Measurements from ENCODE around the gene WDR64. TPM values are rescaled to one million over a fixed set of nuclear protein-coding genes. Genes with fewer than 3 reads are reported as not detected.
A peak's percentile ranks its signal among the peaks of the same experiment; 100 is the strongest.
"Not testable (repeated sequence)": the region's sequence is repeated elsewhere in the genome, so short reads cannot be mapped to it uniquely, and the experiment has no call there.

The WDR64 gene
- total RNA-seq, 1 donor from 2014 or later, result not detected

GRCh38 chr1:241701483-241702295 is 49.6 kb downstream of the WDR64 start:
- no peak for DNase-seq

DNA sequence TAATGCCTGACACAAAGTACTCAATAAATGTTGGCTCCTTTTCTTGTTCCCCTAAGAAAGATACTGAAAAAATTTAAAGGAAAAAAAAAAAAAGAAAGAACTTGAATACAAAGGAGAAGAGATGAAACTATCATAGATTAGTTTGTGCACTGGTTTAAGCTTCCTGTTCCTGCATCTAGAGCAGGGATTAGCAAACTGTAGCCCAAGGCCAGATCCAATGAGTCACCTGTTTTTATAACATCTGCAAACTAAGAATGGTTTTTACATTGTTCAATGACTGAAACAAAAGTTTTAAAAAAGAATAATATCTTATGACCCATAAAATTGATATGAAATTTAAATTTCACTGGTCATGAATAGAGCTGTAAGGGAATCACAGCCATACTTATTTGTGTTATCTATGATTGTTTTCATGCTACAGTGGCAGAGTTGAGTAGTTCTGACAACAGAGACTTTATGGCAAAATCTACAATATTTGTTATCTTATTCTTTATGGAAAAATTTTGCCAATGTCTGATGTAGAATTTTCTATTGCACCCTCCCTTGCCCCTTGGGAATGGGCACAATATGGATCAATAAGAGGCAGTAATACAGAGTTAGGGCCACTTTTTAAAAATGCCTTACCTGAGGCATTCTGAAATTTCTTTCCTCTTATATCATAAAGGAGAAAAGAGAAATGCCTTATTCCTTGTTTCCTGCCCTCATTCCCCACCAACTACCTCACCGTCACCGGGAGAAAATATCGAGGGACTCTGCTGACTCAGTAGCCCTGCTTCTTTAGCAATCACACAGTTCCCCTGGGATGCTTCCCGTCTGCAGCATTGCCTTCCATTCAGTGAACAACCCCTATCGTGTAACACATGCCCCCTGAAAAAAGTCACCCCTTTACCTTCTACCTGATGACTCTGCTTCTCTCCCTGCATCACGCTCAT is 50.6 kb downstream of the WDR64 start:
- no peak for DNase-seq

- not testable (repeated sequence) for DNase-seq
These were observed 51.7 kb downstream of the WDR64 start for GRCh38 chr1:241703739-241704138.

DNA sequence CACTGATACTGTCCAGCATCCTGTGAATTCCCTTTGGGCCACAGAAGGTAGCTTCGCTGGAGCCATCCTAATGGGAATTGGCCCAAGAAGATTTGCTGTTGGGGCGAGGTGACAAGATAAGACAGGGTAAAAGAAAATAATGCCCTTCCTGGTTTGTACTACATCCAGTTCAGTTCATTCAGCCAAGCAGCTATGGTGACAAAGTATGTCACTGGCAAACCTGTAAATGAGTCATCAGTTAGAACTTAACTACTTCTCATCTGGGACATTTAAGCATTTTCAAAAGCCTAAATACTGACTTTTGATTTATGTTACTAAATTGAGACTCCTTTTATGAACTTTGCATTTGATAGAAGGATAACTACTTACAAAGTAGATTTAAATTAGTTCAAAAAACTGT is 54.2 kb downstream of the WDR64 start:
- DNase-seq, result no peak

DNA sequence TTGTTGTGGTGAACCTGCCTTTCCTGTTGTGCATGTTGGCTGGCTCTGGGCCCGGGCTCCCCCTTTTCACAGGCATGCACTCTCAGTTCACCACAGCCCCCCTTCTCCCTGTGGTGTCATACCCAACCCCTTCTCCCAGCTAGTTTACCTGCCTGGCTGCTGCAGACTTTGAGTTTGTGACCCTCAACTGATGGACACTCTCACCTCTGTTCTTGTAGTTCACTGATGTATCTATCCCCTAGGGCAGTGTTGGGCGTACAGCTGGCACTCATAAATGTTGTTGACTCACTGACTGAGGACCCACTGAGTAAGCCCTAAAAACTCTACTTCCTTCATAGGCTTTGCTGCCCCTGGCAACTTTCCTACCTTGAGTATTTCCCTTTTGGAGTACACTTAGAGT is 54.9 kb downstream of the WDR64 start:
- DNase-seq, result no peak

GRCh38 chr1:241707442-241707841 is 55.4 kb downstream of the WDR64 start:
- DNase-seq, result no peak

DNA sequence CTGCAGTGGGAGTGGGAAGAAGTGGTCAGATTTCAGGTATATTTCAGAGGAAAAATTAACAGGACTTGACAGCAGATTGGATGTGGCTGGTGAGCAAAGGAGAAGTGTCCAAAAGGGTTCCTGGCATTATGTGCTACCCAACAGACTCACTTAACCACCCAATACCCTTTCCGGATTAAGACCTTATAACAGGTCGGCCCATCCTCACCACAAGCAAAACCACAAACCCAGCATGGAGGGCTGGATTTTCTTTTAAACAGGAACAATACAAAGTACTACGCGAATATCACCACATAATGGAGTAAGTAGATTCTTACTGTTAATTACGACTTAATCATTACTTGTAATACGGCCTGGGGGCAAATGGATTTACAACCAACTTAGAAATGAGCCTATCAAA is 59.2 kb downstream of the WDR64 start:
- no peak for DNase-seq

GRCh38 chr1:241713316-241713715 is 61.2 kb downstream of the WDR64 start:
- no peak for DNase-seq

DNA sequence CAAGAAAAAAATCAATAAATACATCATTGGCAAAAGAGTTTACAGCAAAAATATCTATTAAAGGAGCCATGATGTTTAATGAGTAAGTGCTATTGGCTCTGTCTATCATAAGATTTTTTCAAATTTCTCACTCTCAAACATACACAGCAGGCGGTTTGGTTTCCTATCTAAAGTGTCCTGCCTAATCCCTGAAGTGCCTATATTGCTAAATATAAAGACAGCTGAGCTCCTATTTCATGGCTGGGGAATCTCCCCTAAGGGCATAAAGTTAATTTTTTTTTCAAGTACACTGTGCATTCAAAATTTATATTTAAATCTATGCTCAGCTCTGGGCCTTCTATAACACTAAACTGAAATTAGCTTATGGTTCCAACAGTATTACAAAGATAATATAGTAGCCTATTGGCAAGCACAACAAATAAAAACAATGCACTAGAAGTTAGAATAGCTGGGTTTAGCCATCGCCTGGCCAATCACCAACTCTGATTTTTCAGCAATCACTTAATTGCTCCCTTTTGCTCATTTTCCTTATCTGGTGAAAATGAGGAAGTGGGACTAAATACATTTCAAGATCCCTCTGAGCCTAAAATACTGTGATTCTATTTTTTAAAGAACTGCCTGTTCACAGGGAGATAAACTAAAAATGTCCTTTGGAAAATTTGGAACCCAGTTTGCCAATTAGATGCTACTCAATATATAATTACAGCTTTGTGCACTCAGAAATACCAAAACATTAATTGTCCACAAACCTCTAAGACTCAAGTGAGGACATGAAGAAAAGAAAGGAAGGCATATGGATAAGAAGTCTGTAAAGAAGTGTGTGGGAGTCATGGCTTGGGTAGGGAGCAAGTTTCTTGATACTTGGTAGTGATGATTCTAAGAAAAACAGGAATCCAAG is 62.5 kb downstream of the WDR64 start:
- no peak for DNase-seq

DNA sequence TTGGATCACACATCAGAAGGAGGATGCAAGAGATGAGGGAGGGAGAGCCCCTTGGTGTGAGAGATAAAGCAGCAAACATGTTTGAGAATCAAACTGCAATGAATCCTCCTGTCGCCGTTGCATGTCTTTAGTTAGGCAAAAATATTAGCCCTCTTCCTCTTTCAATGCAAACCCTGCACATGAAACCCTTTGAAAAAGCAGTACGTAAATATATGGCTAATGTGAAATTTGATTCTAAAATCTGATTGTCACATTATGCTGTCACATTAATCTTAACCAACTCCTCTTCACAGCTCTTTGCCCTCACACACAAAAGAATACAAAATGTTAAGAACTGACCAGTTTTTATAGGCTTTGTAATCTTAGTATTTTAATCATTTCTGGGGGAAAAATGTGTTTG is 63.4 kb downstream of the WDR64 start:
- no peak for DNase-seq

GRCh38 chr1:241715956-241716355 is 63.9 kb downstream of the WDR64 start:
- peak; percentile 17 for DNase-seq

DNA sequence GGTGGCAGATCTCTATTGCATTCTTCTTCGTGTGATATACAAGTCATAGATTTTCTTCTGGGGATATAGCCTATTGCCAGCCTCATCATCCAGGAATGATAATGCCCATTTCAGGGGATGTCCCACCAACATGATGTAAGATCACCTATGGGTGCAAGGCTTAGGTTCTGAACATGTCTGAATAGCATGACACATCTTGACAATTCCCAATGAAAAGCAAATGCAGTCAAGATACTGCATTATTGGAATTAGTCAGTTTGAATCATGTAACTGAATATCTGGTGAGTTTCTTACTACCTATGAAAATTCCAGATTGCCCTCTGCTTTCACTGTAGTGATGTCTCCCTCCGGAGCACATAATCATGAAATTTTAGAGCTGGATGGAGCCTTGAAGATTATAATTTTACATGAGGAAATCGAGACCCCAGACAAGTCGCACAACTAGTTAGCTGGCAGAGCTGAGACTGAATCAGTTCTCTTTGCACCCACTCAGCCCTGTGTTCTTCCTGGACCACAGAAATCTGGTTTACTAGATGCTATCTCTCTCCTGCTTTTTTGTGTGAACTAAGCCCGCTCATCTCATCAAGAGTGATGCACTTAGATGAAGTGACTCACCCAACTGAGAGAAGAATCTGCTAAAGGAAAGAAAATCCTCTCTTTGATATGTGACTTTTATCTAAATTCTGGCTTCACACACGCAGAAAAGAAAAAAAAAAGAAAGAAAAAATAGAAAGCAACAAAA is 65.0 kb downstream of the WDR64 start:
- peak; percentile 14 for DNase-seq

GRCh38 chr1:241717975-241718374 is 65.9 kb downstream of the WDR64 start:
- no peak for DNase-seq

- DNase-seq, result no peak
These were observed 68.9 kb downstream of the WDR64 start for GRCh38 chr1:241721011-241721410.

GRCh38 chr1:241722947-241723346 is 70.9 kb downstream of the WDR64 start:
- no peak for DNase-seq

DNA sequence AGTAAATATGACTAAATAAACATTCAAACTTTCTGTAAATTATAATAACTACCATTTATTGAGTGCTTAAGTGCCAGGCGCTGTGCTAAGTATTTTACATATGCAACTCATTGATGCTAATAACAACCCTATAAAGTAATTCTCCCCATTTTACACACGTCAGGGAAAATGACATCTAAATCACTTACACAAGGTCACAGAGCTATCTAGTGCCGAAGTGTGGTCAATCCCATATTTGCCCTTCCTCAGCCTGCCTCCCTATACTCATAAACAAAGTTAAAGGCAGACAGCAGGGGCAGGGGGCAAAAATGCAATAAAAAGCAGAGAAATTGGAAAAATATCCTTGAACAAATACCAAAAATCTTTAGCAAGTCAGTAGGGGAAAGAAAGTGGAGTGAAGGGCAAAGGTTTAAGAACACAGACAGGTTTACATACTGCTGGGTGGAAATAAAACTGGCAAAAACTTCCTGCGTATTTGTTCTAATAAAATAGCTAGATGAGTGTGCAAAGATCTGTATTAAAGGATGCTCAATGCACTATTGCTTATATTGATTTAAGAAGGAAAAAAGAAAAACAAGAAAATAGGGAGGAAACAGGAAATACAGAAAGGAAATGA is 72.8 kb downstream of the WDR64 start:
- DNase-seq, result no peak

GRCh38 chr1:241730031-241730430 is 78.0 kb downstream of the WDR64 start:
- no peak for DNase-seq

GRCh38 chr1:241733899-241734298 is 81.8 kb downstream of the WDR64 start:
- DNase-seq, result no peak

DNA sequence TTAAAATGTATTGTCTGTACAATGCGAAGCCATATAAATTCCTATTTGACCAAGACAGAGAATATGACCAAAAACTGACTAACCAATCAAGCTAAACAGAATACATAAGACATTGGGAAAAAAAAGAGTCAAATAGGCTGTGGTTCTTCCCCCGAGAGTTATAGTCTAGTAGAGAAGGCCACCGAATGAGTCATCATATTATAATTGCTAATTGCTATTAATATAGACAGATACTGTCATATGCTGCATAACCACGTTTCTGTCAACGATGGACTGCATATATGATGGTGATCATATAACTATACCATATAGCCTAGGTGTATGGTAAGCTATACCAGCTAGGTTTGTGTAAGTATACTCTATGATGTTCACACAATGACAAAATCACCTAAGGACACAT is 82.5 kb downstream of the WDR64 start:
- no peak for DNase-seq

GRCh38 chr1:241735493-241735926 is 83.4 kb downstream of the WDR64 start:
- DNase-seq, result not testable (repeated sequence)

GRCh38 chr1:241736387-241736786 is 84.3 kb downstream of the WDR64 start:
- no peak for DNase-seq

Data from occipital lobe (tissue), 2 donors.